GM19455 (cell line): Measurements from ENCODE around the gene MR1.

Experiments used
- ATAC-seq: cut with Tn5 transposase; IDR thresholded peaks from one replicate; pipeline ENCODE4 v1.9.1; 2021; ENCODE audit not compliant: unreplicated experiment

The MR1 gene

DNA sequence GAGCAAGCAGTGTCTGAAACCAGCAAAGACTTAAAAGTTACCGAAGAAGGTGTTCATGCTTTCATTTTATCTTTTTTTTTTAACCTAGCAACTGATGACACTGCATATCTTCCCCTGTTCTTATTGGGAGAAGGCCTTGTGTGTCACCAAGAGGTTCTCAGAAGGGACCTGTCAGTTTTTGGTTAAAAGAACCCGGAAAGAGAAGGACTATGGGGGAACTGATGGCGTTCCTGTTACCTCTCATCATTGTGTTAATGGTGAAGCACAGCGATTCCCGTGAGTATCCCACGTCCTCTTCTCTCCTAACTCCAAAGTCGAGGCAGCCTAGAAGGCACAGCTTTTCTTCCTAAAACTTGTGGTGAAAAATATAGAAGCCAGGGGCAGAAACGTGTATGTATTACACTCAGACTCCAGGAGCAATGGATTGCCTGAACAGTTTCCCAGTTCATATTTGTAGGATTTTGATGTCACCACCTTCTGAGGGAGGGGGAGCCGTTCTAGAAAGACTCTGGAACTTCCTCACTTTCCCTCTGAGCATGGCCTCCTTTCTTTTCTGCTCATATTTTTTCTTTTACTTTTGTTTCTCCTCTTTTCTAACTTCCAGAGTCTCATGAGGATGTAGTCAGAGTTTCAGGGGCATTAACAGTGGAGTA is at the start of gene MR1:
TSS of gene MR1 (plus strand) at position 185 of the 653 bp plus-strand sequence. CDS start at position 210, 25 bp downstream.
- ATAC-seq, result peak; percentile 96

DNA sequence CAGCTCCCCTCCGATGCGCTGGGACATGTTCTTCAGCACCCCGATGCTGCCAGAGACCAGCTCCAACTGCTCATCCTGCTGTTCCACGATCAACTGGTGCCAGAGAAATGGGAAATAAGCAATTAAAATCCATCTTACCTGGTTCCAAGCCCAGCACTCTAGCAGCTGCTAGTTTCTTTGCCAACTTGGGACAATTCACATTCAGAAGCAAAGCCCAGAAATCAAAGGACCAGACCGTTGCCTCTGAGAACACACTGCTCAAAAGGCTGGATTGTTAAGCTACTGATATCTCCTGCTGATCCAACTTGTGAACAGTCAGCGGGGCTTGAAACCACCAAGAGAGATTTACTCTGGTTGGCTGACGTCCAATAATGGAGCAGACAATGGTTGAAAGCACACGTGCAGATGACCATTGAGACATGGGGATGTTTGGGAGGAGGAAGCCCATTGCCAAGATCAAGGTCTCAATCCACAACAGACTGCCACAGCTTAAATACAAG is 45.5 kb upstream of the MR1 start:
- no peak for ATAC-seq

- ATAC-seq, result no peak
These were observed 39.5 kb upstream of the MR1 start for GRCh38 chr1:180994262-180994661.

DNA sequence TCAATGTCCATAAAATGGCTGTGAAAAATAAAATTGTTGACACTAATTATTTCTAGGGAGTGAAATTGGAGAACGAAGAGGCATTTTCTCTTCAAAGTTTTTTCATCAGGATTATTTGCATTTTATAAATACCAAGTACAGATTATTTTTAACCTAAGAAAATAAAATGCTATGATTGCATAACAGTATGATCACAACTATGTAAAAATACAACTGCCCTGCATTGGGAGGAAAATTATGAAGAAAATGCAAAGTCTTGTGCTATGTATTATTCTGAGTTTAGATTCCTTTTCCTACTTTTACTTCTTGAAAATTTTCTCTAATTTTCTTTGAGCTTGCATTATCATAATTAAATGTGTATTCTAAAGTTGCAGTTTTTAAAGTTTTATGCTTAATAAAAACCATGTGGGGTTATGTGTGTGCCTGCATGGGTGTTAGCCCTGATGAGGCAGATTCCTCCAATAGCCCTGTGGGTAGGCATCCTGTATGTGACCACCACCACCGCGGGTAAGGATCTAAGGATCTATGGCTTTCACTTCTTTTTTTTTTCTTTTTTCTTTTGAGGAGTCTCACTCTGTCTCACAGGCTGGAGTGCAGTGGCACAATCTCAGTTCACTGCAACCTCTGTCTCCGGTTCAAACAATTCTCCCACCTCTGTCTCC is 35.8 kb upstream of the MR1 start:
- ATAC-seq, result no peak

GRCh38 chr1:181001091-181001780 is 32.5 kb upstream of the MR1 start:
- ATAC-seq, result no peak

- no peak for ATAC-seq
These were observed 31.1 kb upstream of the MR1 start for GRCh38 chr1:181002582-181003172.

- no peak for ATAC-seq
These were observed 23.0 kb upstream of the MR1 start for GRCh38 chr1:181010789-181011188.

DNA sequence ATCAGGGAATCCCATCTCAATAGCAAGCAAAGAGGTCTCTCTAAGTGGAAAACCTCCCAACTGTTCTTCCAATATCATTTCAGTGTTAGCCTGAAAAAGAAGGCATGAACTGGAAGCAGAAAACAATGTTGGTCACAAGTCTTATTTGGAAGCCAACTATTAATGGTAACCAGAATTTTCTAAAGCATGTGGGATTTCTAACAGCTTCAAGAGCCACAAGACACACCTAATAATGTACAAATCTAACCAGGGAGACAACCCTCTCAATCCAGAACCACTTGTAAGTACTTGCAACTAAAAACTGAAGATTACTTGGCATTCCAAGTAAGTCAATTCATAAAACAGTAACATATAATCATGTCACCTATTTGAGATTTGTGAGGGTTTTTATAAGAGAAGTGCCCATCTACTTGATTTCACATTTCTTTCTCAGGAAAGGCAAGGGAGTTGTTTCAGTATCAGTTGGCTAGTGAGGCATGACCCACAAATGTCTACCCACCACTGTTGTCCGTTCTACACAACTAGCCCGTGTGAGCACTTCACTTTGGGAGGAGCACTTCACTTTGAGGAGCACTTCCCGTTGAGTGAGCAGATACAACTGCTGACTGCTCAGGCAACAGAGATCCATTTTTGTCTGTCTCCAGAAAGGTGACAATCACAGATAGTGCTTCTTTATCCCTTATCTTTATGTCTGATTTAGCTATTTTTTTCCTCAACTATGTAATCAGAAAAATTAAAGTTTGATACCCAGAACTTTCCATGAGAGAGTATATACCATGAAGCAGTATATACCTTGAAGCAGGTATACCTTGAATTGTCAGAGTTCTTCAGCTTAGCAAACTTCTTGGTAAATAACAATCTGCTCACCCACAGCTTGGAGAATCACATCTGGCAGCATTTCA is 22.2 kb upstream of the MR1 start:
- no peak for ATAC-seq

DNA sequence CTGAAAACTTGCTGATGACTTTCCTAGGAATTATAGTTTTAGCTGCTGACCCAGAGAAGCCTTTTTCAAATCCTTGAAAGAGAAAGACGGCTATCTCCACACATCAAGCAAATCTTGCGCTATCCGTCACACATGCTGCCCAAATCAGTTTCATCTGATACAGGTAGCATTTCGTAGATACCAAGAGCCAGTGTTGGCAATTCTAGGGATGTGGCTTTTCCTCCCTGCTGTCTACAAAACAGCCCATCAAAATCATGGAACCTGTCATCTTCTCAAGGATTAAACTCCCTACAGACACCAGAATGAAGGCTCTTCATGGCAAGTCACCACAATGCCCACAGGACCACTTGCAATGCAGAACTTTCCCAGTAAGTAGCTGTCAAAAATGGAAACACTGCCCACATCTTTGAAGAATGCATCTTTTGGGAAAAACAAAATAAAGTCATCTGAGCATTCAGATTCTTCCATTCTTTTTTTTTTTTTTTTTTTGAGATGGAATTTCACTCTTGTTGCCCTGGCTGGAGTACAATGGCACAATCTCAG is 21.5 kb upstream of the MR1 start:
- no peak for ATAC-seq

DNA sequence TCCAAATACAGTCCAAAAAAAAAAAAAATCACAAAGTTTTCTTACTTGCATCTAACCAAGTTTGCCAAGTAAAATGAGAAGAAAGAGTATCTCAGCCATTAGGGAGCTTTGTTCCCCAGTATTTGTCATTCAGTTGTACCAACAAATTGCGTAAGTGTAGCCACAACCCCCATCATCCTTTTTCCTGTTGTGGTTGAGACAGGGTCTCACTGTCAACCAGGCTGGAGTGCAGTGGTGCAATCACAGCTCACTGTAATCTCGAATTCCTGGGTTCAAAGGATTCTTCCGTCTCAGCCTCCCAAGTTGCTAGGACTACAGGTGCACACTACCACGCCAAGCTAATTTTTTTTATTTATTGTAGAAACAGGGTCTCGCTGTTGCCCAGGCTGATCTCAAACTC is 20.6 kb upstream of the MR1 start:
- ATAC-seq, result no peak

DNA sequence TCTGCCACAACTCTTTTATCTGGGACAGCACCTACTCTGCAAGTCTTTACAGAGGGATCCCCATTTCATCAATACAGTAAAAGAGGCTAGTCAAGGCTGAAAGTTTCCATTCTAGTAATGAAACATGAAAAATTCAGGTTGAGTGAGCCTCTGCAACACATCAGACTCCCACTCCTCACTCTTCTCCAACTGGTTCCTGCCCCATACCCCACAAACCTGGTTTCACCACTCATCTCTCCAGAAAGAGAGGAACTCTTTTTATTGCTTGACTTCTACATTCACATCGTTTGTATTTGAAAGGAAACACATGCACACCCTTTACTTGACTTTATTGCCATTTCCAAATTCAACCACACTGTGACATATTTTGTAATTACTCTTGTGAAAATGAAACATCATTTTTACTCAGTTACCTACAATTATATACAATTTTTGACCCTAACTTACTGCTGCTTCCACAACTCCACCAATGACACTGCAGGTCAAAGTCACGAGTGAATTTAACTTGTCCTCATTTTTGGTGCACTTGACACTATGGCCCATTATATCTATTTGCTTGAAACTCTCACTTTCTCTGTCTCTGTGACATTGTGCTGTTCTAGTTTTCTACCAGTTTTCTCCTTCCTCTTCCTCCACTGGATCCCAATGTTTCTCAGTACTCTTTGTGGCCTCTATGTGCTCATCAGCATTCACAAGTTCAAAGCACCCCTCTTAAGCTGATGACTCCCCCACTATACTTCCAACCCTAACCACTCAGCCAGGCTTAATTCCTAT is 19.1 kb upstream of the MR1 start:
- ATAC-seq, result no peak

DNA sequence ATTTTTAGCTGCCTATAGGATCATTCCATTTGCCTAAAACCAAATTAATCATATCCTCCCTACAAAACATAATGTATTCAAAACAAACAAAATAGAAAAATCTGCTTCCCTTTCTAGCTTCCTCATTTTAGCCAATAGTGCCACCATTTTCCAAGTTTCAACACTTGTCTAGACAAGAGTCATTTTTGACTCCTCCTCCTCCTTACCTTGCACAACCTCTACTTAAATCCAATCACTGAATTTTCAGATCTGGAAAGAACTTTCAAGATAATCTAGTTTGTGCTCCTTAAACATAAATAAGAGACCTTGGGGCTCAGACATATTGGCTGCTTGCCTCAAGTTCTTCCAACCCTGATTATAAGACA is 18.6 kb upstream of the MR1 start:
- ATAC-seq, result no peak

DNA sequence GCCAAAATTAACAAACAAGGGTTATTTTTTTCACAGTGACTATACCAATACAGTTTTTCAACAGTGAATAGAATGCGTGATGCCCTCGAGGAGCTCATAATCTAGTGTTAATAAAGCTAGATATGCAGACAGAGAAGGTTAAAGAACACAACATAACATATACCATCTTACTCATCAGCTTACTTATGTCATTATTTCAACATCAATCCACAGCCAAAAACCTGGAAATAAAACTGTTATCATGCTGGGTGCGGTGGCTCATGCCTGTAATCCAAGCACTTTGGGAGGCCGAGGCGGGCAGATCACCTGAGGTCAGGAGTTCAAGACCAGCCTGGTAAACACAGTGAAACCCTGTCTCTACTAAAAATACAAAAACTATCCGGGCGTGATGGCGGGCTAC is 17.2 kb upstream of the MR1 start:
- ATAC-seq, result no peak

DNA sequence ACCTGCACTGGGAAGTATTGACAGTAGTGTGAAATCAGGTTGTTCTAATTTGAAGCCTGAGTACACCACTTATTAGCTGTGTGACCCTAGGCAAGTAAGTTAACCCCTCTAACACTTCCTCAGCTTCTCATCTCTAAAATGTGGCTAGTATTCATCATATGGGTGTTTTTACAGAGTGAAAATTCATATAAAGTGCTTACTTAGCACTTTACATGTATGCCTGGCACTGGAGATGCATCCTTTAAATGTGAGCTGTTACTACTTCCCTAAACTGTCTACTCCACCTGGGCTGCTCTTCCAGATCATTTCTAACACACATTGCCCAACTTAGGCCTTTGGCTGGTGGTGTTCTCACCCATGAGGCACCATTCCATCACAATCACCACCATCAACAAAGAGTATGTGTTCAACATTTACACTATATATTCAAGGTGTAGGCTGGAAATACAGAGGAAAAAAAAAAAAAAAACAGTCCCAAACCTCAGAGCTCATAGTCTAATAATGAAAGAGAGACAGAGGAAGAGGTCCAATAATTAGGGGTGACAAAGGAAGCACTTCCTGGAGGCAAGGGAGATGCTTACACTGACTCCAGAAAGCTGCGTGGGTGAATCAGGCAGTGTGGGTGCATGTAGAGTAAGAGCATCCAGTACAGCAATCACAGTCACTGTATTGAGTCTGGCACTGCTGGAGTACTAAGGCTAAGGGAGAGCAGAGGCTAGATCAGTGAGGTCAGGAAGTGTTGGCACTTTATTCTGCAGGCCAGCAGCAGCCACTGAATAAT is 14.7 kb upstream of the MR1 start:
- no peak for ATAC-seq

DNA sequence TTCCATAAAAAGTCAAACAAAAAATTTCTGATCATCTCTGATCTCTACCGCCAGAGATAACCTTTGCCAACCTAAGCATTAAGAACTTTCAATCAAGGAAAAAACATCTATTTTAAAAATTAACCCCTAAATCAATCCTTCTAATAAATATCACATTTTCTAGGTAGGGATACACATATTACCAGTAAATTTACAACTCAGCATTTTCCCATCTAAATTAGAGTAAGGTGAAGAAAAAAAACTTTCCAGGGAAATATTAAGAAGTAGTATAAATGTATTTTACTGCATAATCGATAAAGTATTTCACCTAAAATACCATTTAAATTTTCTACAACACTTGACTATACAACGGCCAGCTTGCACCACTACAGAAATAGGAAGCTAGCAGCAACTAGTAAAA is 12.6 kb upstream of the MR1 start:
- no peak for ATAC-seq

GRCh38 chr1:181021811-181022434 is 11.9 kb upstream of the MR1 start:
- peak; percentile 41 for ATAC-seq

GRCh38 chr1:181023265-181024057 is 10.3 kb upstream of the MR1 start:
- no peak for ATAC-seq

GRCh38 chr1:181028196-181028595 is 5.6 kb upstream of the MR1 start:
- no peak for ATAC-seq
